Upper lobe of left lung (tissue), 4 donors: ENCODE measurements around the gene PEPD.

Experiments used
- CTCF ChIP-seq, 6 experiments: fragments of 450-650 bp in 4 of 6; fragments of 200-600 bp in 2 of 6; sonication (generic) in 2 of 6; IDR thresholded peaks; one replicate each; pipeline ENCODE4 v1.5.1; 2016 to 2019; ENCODE audit warnings: antibody characterized with exemption in 6 of 6
- EP300 ChIP-seq, 4 donors: sonication (generic); formaldehyde crosslinking; IDR thresholded peaks; one replicate each; pipeline ENCODE4 v1.5.1; 2017; ENCODE audit warnings: antibody characterized with exemption in 4 of 4, control low read depth in 2 of 4
- POLR2A ChIP-seq, 4 donors: fragments of 450-650 bp; IDR thresholded peaks; one replicate each; pipeline ENCODE4 v1.5.1; 2016 to 2017; ENCODE audit warnings: antibody characterized with exemption in 4 of 4, mild to moderate bottlenecking in 2 of 4
- POLR2AphosphoS5 ChIP-seq, 2 donors: sonication (generic); formaldehyde crosslinking; IDR thresholded peaks; one replicate each; pipeline ENCODE4 v1.5.1; 2017; ENCODE audit warnings: antibody characterized with exemption in 2 of 2

- no peak for TF ChIP-seq CTCF (IDR thresholded peaks at IDR 0.05)
- no peak for TF ChIP-seq POLR2A (IDR thresholded peaks at IDR 0.05)
- no peak for TF ChIP-seq POLR2AphosphoS5 (IDR thresholded peaks at IDR 0.05)
- TF ChIP-seq EP300 (IDR thresholded peaks at IDR 0.05), result no peak
Measured at GRCh38 chr19:33413426-33413725, 108.2 kb downstream of the PEPD start.
